GM13976 (cell line): ENCODE data around the gene OBP2A.
"Not testable (repeated sequence)": the region's sequence is repeated elsewhere in the genome, so short reads cannot be mapped to it uniquely, and the experiment has no call there.

Source experiments
- DNase-seq: peaks from one replicate; pipeline ENCODE4 v3.0.0; 2012; ENCODE audit warnings: low spot score
- in situ Hi-C: fragments of 300-500 bp; cut with MboI; formaldehyde crosslinking; loops from one replicate; pipeline ENCODE4 v1.12.0; 2022; ENCODE audit warnings: low sequenced_read_pairs, mixed read lengths, inconsistent platforms; ENCODE audit not compliant: unreplicated experiment
- TF ChIP-seq, protein P1 (sequence below): IDR thresholded peaks from 2 replicates; pipeline ENCODE4 v1.5.1; 2012; ENCODE audit warnings: borderline replicate concordance, mild to moderate bottlenecking; ENCODE audit not compliant: insufficient read depth; ENCODE audit errors: extremely low read depth, missing control alignments, control extremely low read depth

OBP2A gene

DNA sequence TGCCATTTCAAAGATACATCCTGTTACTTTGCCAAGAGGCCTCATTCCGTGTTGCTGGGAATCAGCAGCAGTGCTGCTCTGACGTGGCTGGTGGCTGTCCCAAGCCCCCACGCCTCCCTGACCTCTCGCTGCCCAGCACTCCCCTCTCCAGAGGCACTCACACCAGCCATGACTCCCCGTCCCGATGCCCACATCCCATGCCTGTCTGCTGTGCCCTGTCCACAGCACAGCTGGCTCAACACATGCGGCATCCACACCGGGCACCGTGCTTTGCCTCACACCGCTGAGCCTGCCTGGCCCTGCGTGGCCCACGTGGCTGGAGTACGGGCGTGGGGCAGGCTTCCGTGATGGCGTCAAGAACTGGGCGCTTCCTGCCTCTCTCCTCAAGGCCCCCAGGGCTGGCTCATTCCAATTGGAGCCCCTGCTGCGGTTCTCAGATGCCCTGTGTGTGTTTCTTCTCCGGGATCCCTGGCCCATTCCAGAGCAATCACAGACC is 32.5 kb upstream of the OBP2A start:
- no peak for DNase-seq
- TF ChIP-seq, protein P1, sequence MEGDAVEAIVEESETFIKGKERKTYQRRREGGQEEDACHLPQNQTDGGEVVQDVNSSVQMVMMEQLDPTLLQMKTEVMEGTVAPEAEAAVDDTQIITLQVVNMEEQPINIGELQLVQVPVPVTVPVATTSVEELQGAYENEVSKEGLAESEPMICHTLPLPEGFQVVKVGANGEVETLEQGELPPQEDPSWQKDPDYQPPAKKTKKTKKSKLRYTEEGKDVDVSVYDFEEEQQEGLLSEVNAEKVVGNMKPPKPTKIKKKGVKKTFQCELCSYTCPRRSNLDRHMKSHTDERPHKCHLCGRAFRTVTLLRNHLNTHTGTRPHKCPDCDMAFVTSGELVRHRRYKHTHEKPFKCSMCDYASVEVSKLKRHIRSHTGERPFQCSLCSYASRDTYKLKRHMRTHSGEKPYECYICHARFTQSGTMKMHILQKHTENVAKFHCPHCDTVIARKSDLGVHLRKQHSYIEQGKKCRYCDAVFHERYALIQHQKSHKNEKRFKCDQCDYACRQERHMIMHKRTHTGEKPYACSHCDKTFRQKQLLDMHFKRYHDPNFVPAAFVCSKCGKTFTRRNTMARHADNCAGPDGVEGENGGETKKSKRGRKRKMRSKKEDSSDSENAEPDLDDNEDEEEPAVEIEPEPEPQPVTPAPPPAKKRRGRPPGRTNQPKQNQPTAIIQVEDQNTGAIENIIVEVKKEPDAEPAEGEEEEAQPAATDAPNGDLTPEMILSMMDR = no peak
- in situ Hi-C loops = no loop called here

DNA sequence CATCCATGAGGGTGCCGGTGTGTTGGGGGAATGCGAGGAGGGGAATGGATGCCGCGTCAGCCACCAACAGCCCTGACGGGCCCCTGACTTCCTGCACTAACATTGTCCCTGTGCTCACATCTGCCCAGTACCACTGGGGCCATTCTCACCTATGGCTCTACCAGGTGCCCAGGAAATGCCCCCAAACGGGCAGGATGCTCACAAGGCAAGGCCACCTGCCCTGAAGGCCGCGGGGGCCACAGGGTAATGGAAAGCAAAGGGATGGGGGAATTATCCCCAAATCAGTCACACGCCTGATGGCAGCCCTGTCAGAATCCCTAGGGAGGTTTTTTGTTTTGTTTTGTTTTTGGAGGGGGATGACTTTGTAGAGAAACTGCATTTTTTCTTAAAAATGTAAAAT is 32.0 kb upstream of the OBP2A start:
- DNase-seq, in situ Hi-C loops: not testable (repeated sequence)

DNA sequence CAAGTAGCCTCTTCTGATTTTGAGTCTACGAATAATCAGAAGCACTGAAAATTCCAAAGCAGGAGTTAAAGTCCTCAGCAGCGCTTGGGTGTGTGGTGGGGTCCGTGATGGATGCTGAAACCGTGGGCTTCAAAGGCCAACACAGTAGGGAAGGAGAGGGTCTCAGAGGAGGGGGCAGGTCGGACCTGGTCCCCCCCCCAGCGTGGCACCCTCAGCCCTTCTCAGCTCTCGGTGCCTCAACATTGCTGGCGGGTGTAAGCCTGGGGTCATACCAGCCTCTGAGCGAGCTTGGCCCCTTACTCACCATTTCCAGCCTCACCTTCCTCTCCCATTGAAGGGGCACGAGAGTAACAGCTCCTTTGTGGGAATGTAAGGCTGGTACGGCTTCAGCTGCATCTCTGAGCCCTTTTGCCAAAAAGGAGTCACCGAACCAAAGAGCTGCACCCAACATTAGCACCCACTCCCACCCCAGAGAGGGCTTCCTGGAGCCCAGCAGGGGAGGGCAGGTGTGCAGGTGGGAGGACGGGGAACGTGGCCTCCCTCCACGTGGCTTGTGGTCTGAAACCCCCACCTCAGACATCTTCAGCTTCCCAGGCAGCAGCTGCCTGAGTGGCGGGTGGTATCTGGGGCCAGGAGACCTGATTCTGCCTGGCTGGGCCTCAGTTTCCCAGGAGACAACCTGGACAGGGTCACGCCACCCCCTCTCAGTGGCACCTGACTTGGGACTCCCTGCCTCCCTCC is 31.4 kb upstream of the OBP2A start:
- TF ChIP-seq, protein P1 = no peak
- no peak for DNase-seq
- in situ Hi-C loops = no loop called here

DNA sequence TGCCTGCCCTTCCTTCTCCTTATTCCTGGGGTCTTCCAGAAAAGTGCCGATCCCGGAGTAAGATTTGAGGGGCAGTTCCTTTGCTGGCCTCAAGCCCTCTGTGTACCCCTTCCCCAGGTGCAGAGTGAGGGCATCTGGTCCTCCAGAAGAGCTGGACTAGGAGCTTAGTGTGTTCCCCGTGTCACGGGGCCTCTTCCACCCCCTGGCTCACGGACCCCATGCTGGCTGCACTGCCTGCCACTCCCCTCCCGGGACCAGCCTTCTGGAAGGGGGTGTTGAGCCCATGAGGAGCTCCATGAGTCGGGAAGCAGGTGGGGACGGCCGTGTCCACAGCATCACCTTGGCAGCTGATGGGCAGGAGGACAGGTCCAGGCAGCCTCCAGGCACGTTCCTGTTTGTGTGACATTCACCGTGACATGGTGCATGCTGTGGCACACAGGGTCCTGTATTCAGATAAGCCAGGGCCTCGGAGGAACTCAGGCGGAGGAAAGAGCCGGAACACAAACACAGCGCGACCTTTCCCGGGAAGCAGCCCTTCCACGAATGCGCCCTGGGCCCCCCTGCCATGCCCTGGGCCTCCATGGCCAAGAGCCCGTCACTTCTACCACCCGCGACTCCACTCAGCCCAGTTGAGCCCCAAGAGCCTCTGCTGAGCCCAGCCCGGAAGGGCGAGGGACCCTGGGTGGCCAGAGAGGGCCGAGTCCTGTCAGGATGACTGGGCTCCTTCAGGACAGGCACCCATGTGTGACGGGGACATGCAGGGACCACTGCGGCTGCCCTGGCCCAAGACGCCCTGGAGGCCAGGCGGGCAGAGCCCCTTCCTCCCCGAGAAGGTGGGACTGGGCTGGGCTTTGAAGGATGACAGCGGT is 30.6 kb upstream of the OBP2A start:
- no peak for DNase-seq
- TF ChIP-seq, protein P1 = no peak
- in situ Hi-C loops = no loop called here

DNA sequence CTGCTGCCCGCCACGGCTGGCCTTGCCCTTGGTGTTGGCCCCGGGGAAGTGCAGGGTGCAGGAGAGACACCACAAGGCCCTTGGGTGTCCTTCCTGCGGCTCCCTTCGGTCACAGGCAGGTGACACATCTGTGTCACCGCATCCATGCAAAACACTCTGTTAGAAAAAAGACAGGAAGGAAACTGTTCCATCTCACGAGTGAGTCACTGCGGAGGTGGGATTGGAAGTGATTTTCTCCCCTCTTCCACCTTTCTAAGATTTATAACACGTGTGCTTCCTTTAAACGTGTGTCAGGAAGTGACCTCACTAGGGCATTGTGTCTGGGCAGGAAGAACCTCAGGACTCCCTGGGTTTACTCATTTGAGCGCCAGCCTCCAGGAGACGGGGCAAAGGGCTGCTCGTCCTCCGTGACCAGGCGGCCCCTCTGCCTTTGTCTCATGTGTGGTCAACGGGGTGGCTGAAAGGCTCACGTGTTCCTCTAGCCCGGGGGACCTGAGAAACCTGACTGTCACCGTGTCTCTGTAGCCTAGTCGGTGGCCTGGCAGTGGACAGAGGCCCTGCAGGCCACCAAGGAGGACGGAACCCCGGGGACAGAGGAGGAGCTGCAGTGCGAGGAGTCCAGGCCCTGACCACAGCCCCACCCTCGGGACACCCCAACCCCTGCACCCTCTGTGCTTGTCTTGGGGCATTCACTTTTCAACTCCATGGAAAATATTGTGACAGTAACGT is 29.6 kb upstream of the OBP2A start:
- TF ChIP-seq, protein P1 = no peak

DNA sequence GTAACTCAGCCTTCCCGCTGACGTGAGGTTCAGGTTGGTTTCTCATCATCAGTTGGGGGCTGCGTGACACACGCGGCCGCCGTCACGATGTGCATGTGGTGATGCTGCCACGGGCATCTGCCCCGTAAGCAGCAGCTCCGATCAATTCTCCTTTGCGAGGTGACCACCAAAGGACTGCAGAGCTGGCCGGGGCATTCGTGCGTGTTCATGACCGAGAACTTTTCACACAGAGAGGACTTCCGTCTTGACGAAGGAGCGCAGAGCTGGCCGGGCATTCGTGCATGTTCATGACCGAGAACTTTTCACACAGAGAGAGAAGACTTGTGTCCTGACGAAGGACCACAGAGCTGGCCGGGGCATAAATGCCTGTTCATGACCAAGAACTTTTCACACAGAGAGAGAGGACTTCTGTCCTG is 28.5 kb upstream of the OBP2A start:
- DNase-seq = no peak
- TF ChIP-seq, protein P1 = no peak
- in situ Hi-C loops = no loop called here

More for the DNA sequence above, 29.6 kb upstream of the OBP2A start:
- no peak for DNase-seq
- in situ Hi-C loops = no loop called here
